HG03575 (cell line): ENCODE measurements around the gene SMPD3.

Experiments
- ATAC-seq: cut with Tn5 transposase; IDR thresholded peaks from one replicate; pipeline ENCODE4 v1.9.1; 2021; ENCODE audit not compliant: unreplicated experiment, insufficient number of reproducible peaks, low FRiP score; ENCODE audit errors: extremely low read depth

SMPD3 gene

GRCh38 chr16:68328151-68328859 is 120.0 kb downstream of the SMPD3 start:
- ATAC-seq: no peak

GRCh38 chr16:68324780-68325357 is 123.4 kb downstream of the SMPD3 start:
- no peak for ATAC-seq

DNA sequence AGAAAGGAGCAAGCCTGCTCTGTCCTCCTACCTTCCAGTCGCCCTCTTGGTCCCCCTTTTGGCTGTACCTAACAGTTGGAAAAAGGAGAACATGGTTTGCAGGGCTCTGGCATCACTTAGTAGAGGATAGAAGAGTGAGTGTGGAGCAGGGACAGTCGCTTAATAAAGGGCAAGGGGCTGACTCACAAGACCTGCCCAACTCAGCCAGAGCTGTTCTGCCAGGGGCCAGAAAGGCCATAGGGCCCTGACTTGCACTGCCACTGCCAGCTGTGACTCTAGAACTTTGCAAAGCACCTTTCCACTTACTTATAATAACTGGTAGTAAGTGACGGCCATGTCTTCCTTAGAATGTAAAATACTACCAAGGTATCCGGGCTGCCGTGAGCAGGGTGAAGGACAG is 124.0 kb downstream of the SMPD3 start:
- ATAC-seq: no peak

- ATAC-seq: no peak
Observed at GRCh38 chr16:68319185-68319908, 129.0 kb downstream of the SMPD3 start.

DNA sequence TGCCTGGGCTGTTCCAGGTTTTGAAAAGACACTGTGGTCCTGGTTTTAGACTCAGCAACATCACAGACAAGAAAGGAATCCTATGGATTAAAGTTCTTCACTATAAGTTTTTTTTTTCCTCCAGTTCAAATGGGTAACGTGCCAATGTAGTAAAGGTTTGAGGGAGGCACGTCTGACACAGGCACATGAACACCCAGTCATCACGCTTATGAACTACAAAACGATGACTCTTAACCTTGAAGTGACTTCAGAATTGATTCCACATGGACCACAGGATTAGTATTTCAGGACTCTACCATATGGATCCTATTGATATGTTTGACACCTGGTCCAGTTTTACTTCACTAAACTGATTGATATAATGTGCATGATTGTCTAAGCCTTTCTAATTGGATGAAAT is 135.2 kb downstream of the SMPD3 start:
- no peak for ATAC-seq

- peak; percentile 87 for ATAC-seq
Observed at GRCh38 chr16:68310774-68311511, 137.4 kb downstream of the SMPD3 start, which contains the start of the genes PRMT7 and SLC7A6OS. TSS of gene PRMT7 (plus strand) at chr16:68311019. CDS start at chr16:68315980, 4,961 bp downstream. TSS of gene SLC7A6OS (minus strand) at chr16:68310946. CDS start at chr16:68310926, 20 bp downstream.

GRCh38 chr16:68310437-68310773 is 137.9 kb downstream of the SMPD3 start:
- ATAC-seq: no peak

GRCh38 chr16:68309799-68310198 is 138.5 kb downstream of the SMPD3 start:
- ATAC-seq: no peak
